Activated T-helper 9 cell treated with anti-CD3 and anti-CD28 coated beads, Interleukin-2, amount 50 U/mL, for 16 hours (primary cell): Measurements from ENCODE around the gene DOCK1.

Experiments
- DNase-seq: peaks from one replicate; pipeline ENCODE4 v3.0.0-alpha.2; 2020; ENCODE audit warnings: low read depth

DOCK1 gene

GRCh38 chr10:127467811-127468210 lies 562.6 kb downstream of the DOCK1 start:
- no peak for DNase-seq

- no peak for DNase-seq
These were observed 563.4 kb downstream of the DOCK1 start for GRCh38 chr10:127468632-127469031.

- DNase-seq: no peak
These were observed 565.7 kb downstream of the DOCK1 start for GRCh38 chr10:127470911-127471310.

- DNase-seq: no peak
These were observed 567.7 kb downstream of the DOCK1 start for GRCh38 chr10:127472976-127473375.

GRCh38 chr10:127474501-127474900 lies 569.3 kb downstream of the DOCK1 start:
- DNase-seq: no peak

DNA sequence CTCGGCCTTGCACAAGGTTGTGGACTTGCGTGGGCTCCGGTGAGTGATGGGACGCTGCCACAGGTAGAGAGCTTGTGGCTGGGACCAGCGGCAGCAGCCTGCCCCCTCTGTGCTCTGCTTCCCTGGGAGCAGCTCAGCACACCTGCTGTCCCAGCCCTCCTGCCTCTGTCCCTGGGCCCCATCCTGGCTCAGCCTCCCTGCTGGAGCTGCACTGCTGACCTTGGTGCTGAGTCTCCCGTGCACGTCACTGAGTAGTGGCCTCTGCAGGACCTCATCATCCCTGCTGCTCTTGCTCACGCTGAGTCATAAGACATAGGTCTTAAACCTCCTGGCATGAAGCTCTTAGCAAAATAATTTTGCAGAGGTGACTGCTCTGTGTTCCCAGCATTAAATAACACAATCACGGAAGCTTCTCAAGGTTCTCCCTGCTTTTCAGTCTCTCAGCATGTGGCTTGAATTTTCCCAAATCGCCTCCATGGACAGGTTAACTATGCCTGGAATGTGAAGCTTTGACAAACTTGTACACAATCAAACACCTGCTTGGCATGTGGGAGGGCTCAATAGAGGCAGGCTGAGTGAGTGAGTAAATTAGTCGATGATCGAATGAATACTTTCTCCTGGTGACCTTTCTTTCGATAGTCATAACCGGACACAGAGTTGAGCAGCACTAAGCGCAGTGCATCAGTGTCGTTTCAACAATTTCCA lies 580.1 kb downstream of the DOCK1 start:
- DNase-seq: no peak

GRCh38 chr10:127486355-127486754 lies 581.1 kb downstream of the DOCK1 start:
- no peak for DNase-seq

DNA sequence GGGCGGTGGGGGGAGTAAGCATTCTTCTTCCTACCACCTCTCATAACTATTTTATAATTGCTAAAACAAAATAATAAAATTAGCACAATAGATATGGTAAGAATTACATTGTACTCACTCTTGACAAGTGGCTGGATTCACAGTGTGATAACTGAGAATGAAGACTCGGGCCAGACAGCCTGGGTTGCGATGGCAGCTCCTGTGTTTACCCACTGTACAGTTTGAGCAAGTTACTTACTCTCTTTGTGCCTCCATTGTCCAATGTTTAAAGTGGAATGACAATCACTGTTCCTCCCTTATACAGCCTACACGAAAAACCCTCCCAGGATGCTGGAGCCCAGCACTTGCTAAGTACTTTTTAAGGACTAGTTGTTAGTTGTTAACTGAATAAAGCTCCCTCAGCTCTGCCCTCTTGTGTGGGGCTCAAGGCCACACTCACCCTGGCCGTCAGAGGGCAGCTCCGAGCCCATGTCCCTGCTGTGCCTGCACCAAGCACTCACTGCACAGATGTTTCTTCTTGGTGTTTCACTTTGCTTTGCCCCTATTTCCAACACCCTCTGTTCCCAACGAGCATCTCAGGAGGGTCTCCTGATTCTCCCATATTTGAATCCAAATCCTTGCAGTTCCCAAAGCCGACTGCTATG lies 587.5 kb downstream of the DOCK1 start:
- DNase-seq: no peak

DNA sequence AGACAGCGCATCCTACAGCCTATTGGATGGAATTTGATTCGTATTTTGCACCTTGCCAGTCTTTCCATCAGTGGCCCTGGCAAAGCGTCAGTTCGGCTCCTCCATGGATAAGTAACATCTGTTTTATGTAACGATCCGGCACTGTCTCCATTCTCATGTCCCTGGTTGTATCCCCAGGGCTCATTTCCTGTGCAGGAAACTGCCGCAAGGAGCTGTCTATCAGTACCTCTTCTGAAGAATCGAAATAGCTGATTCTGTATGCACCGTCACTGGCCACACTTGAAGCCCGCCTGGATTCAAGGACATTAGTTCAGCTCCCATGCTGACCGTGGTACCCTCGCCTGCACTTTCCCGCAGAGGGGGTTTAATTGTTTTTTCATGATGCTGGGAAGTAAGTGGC lies 590.8 kb downstream of the DOCK1 start:
- no peak for DNase-seq

DNA sequence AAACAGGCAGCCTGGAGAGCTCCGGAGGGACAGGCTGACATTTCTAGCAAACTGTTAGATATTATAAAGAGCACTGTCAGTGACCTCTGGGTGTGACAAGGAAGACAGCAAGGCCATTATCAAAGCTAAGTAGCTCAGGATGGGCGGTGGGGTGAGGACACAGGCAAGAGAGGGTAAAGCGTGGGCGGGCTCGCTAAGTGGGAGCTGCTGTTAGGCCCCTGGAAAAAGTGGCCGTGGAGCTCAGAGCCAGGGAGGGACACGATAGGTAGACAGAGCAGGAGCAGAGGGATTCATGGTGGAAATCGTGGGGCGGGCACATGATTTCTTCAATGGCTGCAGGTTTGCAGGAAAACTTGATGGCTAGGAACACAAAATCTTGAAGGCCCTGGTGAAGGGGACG lies 592.5 kb downstream of the DOCK1 start:
- DNase-seq: no peak

GRCh38 chr10:127498087-127498486 lies 592.9 kb downstream of the DOCK1 start:
- DNase-seq: no peak

DNA sequence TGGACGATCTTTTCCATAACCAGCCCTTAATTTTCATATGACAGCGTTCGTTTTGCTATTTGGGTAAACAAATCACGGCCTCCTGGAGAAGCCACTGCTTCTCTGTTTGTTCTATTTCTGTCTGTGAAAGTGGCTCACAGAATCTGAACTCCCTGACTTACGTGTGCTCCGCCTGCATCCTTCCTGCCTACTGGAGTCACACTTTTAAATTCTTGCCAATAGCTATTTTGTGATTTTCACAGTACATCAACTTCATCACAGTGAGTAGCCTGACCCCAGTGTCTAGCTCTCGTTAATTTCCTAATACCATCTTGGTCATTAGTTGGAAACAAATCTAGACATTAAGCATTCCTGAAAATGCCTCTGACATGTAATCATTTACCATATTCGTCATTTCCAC lies 594.9 kb downstream of the DOCK1 start:
- no peak for DNase-seq
